Dermis blood vessel endothelial cell (primary cell): ENCODE data around the gene MBD3L3. TPM values are rescaled to one million over a fixed set of nuclear protein-coding genes. Genes with fewer than 3 reads are reported as not detected.
"Not testable (repeated sequence)": the region's sequence is repeated elsewhere in the genome, so short reads cannot be mapped to it uniquely, and the experiment has no call there.

Experiments
- DNase-seq: peaks from one replicate; pipeline ENCODE4 v3.0.0; 2010
- total RNA-seq: library from RNA; depleted of rRNA; stranded (reverse); fragments of >200 nt; gene quantifications from 2 replicates; pipeline ENCODE4 v1.2.3, GENCODE V29; 2014

The MBD3L3 gene
- not detected in 2 replicates for total RNA-seq

DNA sequence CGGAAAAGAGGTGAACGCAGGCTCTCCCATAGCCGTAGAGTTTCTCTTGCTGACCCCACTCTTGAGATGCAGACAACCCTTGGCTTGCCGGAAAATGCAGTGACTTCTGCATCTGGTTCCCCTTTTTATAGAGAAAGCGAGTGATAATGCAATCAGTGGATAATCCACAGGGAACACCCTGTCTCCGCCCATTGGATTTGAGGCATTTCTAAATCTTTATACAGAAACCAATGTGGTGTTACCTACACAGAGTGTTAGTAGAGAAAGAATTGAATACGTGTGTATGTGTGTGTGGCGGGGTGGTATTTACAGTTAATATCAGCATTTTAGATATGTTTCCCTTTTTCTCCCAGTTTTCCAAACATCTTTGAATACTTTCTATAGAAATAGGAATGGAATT is at the start of gene MBD3L3:
TSS of gene MBD3L3 (minus strand) at position 101 of the 400 bp plus-strand sequence. CDS start at position 30, 71 bp downstream.
- DNase-seq = not testable (repeated sequence)

DNA sequence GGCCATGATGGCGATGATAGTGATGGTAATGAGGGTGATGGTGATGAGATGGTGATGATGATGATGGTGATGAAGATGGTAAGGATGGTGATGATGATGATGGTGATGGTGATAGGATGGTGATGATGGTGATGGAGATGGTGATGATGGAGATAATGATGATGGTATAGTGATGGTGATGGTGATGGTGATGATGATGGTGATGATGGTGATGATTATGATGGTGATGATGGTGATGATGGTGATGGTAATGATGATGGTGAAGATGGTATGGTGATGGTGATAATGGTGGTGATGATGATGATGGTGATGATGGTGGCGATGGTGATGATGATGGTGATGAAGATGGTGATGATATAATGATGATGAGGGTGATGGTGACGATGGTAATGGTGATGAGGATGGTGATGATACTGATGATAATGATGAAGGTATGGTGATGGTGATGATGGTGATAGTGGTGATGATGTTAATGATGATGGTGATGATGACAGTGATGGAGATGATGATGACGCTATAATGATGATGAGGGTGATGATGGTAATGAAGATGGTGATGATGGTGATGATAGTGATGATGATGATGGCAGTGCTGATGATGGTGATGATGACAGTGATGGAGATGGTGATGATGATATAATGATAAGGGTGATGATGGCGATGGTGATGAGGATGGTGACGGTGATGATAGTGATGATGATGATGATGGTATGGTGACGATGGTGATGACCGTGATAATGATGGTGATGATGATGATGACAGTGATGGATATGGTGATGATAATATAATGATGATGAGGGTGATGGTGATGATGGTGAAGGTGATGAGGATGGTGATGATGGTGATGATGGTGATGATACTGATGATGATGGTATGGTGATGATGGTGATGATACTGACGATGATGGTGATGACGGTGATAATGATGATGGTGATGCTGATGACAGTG is 48.5 kb upstream of the MBD3L3 start:
- DNase-seq = no peak

DNA sequence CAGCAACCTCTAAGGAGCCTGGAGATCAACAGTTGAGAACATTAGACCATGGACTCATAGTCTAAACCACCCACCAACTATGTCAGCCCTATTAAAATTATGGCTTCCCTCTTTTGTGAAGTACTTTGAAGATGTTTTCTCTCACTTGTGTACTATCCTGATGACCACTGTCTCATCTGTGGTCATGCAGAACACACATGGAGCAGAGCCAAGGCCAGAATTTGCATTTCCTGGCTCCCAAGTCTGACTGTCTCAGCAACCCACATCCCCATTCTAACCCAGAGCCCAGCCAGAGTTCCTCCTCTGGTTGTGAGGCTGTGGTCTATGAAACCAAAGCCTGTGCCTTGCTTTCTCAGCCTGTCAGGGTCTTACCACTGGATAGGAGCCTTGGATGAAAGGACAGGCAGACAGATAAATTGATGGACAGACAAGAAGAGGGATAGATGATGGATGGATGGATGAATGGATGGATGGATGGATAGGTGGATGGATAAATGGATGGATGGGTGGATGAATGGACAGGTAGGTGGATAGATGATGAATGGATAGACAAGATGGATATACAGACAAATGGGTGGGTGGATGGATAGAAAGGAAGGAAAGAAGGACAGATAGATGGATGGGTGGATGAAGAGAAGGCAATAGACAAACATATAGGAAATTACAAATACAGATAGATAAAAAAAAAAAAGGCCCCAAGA is 46.4 kb upstream of the MBD3L3 start:
- no peak for DNase-seq

DNA sequence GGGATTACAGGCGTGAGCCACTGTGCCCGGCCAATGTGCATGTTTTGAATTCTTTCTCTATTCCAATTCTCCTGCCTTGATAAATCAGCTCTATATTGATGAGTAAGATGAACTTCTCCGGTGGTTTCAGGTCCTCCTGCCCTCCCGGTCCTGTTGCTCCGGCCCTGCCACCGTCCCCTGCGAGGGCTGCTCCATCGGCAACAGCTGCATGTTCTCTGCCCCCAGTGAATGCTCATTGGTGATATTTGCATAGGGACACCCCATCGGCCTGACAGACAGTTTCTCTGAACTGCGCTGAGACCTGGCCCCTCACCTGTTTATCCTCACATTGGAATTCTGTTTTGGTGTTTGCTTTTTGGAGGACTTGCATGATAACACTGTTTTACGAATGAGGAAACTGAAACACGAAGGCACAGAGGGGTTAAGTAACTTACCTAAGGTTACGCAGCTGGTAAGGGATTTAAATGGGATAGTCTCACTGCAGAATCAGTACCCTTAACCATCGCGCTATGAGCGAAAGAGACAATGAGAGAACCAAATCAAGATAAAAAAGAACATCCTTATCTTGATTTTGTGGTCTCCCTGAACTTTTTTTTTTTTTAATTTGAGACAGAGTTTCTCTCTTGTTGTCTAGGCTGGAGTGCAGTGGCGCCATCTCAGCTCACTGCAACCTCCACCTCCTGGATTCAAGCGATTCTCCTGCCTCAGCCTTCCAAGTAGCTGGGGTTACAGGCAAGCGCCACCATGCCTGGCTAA is 43.2 kb upstream of the MBD3L3 start:
- no peak for DNase-seq

DNA sequence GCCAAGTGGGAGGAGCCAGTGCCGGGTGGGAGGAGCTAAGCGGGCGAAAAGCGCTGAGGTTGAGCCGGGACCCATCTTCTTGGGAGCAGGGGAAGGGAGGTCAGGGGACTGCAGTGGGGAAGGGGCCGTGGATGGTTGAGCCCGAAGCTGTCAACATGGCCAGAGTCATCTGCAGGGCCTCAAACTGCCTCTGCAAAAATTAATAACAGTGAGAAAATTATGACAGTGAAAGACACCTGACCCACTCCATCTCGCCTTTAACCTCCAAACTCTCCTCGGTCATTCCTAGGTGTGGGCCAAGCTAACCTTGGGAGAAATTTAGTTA is 41.1 kb upstream of the MBD3L3 start:
- no peak for DNase-seq

DNA sequence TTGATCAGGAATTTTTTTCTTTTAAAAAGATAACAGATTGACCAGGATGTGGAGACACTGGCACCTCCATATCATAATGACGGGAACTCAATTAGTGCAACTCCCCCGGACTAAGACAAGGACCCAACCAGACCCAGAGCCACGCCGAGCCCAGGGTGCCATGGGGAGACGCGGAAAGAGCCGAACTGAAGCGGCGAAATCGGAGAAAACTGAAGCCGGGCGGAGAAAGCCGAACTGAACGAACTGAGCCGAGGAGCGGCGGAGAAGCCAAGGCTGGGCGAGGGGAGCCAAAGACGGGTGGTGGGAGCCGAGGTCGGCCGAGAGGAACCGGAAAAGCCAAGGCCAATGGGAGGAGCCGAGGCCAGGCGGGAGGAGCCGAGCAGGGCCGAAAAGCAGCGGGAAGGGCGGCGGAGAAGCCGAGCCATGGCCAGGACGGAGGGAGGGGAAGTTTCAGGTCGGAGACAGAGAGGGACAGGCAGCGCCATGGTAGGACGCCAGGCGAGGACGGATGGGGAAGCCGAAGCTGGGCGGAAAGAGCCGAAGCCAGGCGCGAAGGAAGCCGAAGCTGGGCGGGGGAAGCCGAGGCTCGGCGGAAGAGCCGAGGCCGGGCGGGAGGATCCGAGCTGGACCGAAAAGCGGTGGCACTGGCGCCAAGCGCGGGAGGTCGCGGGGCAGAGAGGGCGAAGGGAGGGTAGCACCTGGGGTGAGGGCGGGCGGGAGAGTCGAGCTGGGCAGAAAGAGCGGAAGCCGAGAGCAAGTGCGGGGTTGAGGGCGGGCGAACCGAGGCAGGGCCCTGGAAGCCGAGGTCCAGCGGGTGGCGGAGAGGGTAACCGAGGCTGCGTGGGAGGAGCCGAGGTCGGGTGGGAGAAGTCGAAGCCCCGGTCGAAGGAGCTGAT is 40.5 kb upstream of the MBD3L3 start:
- DNase-seq = peak; percentile 91

DNA sequence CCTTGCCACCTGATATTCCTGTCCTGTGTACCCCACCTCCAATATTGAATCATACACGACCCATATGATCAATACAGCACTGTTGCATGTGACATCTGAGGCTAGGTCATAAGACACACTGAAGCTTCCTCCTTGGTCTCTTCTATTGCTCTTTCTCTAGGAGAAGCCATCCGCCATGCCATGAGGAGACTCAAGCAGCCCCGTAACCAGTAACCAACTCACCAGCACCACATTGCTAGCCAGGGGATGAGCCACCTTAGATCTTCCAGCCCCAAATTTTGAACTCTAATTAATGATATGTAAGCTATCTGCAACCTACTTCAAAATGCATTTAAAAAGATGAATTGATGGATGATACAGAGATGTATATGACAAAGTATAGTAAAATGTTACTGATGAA is 39.6 kb upstream of the MBD3L3 start:
- no peak for DNase-seq

DNA sequence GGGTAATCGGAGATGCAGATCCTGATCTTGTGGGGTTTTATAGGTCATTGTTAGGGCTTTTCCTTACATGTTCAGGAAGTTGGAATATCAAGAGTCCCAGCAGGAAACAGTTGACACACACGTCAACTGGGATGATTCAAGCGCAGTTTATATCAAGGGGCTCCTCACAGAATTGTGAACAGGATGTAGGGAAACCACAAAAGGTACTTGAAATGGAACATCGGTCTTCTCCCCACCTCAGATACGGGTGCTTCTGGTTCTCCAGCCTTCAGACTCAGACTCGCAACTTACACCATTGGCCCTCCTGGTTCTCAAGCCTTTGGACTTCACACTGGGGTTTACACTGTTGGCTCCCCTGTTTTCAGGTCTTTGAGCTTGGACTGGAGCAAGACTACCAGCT is 30.5 kb upstream of the MBD3L3 start:
- DNase-seq = no peak

DNA sequence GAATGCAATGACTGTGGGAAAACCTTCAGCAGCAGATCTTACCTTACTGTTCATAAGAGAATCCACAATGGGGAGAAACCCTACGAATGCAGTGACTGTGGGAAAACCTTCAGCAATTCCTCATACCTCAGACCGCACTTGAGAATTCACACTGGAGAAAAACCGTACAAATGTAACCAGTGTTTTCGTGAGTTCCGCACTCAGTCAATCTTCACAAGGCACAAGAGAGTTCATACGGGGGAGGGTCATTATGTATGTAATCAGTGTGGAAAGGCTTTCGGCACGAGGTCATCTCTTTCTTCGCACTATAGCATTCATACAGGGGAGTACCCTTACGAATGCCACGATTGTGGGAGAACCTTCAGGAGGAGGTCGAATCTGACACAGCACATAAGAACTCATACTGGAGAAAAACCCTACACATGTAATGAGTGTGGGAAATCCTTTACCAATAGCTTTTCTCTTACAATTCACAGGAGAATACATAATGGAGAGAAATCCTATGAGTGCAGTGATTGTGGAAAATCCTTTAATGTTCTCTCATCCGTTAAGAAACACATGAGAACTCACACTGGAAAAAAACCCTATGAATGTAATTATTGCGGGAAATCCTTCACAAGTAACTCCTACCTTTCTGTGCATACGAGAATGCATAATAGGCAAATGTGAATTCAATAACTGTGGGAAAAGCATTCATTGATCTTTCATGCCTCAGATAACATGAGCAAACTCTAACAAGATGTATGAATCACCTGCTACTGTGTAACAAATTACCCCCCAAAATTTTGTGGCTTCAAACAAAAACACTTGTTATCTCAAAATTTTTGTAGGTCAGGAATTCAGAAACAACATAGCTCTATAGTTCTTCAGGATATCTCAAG is 24.8 kb upstream of the MBD3L3 start:
- DNase-seq = peak; percentile 37

DNA sequence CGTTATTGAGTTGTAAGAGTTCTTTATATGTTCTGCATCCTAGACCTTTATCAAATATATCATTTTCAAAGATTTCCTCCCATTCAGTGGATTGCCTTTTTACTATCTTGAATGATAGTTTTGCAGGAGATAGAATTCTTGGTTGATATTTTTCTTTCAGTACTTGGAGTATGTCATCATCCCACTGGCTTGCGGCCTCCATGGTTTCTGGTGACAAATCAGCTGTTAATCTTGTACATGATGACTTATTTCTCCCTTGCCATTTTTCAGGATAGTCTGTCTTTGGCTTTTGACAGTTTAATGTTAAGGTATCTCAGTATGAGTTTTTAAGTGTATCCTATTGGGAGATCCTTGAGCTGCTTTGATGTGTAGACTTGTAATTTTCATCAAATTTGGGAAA is 19.5 kb upstream of the MBD3L3 start:
- DNase-seq = no peak

DNA sequence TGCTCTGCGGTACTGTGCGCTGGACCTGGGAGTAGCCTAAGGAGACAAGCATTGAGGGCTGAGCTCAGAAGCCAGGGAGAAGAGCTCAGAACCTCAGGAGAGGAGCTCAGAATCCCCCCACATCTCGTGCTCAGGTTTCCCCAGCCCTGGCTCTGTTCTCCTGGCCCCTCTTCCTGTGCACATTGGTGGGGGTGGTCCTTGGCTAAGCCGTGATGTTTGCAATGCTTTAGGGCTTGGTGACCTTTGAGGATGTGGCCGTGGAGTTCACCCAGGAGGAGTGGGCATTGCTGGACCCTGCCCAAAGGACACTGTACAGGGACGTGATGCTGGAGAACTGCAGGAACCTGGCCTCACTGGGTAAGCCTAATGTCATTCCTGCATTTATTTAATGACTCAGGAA is 17.7 kb upstream of the MBD3L3 start:
- no peak for DNase-seq

DNA sequence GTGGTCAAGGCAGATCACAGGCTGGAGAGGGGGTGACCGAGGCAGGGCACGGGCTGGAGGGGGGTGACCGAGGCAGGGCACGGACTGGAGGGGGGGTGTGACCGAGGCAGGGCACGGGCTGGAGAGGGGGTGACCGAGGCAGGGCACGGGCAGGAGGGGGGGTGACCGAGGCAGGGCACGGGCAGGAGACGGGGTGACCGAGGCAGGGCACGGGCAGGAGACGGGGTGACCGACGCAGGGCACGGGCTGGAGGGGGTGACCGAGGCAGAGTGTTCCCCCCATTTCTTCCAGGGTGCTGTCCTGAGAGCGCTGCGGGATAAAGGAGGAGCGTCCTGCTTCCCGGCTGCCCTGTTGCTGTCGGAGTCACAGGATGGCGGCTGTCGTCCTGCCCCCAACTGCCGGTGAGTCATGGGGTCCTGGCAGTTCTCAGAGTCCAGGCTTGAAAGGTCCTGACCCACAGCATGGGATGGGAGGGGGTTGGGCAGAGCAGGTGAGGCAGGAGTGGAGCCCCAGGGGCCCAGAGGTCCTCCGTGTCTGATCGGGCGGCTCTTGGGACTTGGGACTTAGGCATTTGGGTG is 16.3 kb upstream of the MBD3L3 start:
- DNase-seq = no peak

DNA sequence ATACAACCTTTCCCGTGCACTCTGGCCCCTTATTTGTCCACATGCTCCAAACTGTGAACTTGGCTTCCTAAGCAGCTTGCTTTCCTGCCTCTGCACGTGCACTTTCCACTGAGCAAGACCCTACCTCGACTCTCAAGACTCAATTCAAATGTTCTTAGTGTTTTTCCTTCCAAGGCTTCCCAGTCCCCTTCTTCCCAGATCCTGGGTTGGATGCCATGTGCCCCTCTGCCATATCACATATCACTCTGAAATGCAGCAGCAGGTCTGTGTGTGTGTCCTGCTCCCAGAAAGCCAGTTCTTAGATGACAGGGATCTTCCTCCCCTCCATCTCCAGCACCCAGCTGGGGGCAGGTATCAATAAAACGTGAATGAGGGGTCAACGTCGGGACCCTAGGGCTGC is 14.1 kb upstream of the MBD3L3 start:
- DNase-seq = no peak

DNA sequence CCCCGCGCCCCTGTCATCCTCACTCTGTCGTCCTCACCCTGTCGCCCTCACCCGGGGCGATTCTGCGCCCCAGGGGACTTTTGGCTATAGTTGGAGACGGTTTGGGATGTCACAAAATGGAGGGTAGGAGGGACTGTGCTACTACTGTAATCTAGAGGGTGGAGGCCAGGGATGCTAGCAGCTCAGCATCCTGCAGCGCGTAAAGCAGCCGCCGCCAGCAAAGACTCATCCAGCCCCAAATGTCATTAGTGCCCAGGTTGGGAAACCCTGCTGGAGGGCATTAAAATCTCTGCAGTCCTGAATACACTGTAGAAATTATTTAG is 11.4 kb upstream of the MBD3L3 start:
- DNase-seq = peak; percentile 39

DNA sequence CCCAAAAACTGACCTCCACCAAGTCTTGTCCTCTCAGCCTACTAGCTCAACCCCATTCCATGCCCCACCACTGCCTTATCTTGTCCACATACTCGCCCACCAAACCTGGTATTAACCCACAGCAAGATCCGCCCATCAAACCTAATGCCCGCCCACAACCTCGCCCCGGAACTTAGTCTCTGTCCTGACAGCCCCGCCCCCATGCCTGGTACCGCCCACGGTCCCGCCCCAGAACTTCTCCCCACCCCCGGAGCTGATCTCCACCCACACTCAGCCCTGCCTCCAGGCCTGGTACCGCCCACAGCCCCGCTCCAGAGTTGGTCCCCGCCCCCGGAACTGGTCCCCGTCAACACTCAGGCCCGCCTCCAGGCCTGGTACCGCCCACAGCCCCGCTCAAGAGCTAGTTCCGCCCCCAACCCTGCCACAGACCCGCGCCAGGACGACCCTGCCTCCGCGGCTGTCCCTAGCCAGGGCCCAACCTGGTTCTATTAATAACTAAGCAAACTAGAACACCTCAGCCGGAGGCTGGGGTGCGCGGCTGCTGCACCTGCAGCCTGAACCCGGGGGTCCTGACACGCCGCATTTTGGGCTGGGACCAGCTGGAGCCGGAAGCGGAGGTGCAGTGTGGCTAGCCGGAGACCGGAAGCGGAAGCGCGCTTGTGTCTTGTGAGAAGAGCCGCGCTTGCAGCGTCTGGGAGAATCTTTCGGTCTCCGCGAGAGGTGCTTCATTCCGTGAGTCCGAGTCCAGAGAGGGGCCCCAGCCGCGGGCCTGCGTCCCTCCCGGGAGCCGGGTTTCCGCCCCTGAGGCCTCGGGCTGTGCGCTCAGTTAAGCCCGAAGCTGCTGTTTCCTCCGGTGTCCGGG is 10.8 kb upstream of the MBD3L3 start, which contains the start of gene ZNF557:
TSS of gene ZNF557 (plus strand) at position 662 of the 862 bp plus-strand sequence. CDS start 5,372 bp downstream, outside the sequence.
- peak; percentile 98 for DNase-seq

DNA sequence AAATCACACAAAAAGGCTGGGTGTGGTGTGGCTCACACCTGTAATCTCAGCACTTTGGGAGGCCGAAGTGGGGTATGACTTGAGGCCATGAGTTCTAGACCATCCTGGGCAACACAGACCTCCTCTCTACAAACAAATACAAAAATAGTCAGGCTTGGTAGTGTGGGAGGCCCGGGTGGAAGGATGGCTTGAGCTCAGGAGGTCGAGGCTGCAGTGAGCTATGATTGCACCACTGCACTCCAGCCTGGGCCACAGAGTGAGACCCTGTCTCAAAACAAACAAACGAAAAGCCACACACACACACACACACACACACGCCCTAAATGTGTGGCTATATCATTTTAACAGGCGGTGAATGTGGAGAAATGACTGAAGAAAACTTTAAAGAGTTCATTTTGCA is 10.1 kb upstream of the MBD3L3 start:
- no peak for DNase-seq

DNA sequence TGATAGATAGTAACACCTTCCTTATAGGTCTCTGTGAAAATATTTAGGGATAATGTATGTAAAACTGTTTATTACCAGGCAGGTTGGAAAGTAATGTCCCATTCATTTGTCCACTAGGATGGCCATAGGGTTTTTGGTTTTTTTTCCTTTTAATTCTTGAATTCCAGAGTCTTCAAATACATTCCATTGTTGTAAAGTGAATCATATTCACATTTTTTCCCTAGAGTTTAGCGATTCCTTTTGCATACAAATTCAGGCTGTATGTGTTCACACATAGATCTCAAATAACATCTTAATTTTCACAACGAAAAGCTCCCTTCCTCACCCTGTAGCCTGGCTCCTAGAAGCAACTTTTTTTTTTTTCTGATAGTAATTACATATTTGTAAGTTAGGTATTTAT is 9.2 kb upstream of the MBD3L3 start:
- no peak for DNase-seq

DNA sequence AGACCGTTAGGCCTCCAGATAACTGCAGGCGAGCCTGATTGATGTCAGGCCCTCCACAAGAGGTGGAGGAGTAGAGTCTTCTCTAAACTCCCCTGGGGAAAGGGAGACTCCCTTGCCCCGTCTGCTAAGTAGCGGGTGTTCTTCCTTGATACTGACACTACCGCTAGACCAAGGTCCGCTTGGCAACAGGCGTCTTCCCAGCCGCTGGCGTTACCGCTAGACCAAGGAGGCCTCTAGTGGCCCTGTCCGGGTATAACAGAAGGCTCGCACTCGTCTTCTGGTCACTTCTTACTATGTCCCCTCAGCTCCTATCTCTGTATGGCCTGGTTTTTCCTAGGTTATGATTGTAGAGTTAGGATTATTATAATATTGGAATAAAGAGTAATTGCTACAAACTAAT is 8.6 kb upstream of the MBD3L3 start:
- peak; percentile 42 for DNase-seq

DNA sequence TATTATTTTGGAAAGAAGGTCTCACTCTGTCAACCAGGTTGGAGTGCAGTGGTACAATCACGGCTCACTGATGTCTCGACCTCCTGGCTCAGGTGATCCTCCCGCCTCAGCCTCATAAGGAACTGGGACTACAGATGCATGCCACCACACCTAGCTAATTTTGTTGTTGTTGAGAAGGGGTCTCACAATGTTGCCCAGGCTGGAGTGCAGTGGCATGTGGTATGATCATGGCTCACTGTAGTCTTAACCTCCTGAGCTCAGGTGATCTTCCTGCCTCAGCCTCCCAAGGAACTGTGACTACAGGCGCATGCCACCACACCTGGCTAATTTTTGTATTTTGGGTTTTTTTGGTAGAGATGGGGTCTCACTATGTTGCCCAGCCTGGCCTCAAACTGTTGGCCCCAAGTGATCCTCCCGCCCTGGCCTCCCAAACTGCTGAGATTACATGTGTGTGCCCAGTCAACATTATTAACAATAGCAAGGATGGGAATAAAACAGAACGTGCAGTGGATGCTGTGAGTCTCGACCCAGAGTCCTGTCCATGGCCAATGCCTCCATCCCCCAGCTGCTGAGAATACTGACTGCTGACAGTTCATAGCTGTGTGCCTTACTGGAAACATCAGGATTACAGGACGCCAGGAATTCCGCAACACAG is 5.4 kb upstream of the MBD3L3 start:
- no peak for DNase-seq
